Neural crest cell (in vitro differentiated cells): Measurements from ENCODE around the gene MSH3. TPM values are rescaled to one million over a fixed set of nuclear protein-coding genes. Genes with fewer than 3 reads are reported as not detected.

Source experiments
- DNase-seq: peaks from one replicate; pipeline ENCODE4 v3.0.0; 2021; ENCODE audit warnings: low read depth, mixed read lengths, low spot score
- H3K27ac Mint-ChIP-seq: one replicate; pipeline ENCODE4 v1.8.0; 2021; ENCODE audit warnings: mild to moderate bottlenecking, mixed read lengths; ENCODE audit not compliant: unreplicated experiment
- H3K27me3 Mint-ChIP-seq: 2 replicates; pipeline ENCODE4 v1.8.0; 2021; ENCODE audit warnings: low read depth, mild to moderate bottlenecking, mixed read lengths
- H3K36me3 Mint-ChIP-seq: 2 replicates; pipeline ENCODE4 v1.8.0; 2021; ENCODE audit warnings: low read depth, mild to moderate bottlenecking, mixed read lengths
- H3K4me1 Mint-ChIP-seq: 2 replicates; pipeline ENCODE4 v1.8.0; 2021; ENCODE audit warnings: mixed read lengths
- H3K4me3 Mint-ChIP-seq: one replicate; pipeline ENCODE4 v1.8.0; 2021; ENCODE audit warnings: mild to moderate bottlenecking, mixed read lengths
- H3K9me3 Mint-ChIP-seq: 2 replicates; pipeline ENCODE4 v1.8.0; 2021; ENCODE audit warnings: mixed read lengths
- CTCF ChIP-seq: fragments of 200-600 bp; sonication (generic); conservative IDR thresholded peaks from 2 replicates; pipeline ENCODE4 v1.5.0; 2021; ENCODE audit warnings: antibody characterized with exemption, mild to moderate bottlenecking
- total RNA-seq: library from RNA; stranded (reverse); gene quantifications from 2 replicates; pipeline ENCODE4 v1.2.1, GENCODE V29; 2021

Gene MSH3
- total RNA-seq, 1 donor from 2014 or later, result 17.9 TPM

GRCh38 chr5:80752427-80752826 lies 98.0 kb downstream of the MSH3 start:
- Mint-ChIP-seq H3K4me3 (no peak overlapping the region), H3K27me3 (no peaks in the 10 kb centered on the region), H3K36me3 (peaks cover 11% of the 10 kb centered on the region), H3K9me3 (no peaks in the 10 kb centered on the region), H3K27ac (no peak overlapping the region), H3K4me1 (peaks cover 36% of the 10 kb centered on the region)
- no peak for DNase-seq
- no peak for TF ChIP-seq CTCF

- Mint-ChIP-seq H3K4me3 (no peak overlapping the region), H3K9me3 (no peaks in the 10 kb centered on the region), H3K36me3 (peaks cover 11% of the 10 kb centered on the region), H3K27ac (no peak overlapping the region), H3K27me3 (no peaks in the 10 kb centered on the region), H3K4me1 (peaks cover 30% of the 10 kb centered on the region)
- TF ChIP-seq CTCF, result no peak
- DNase-seq, result no peak
Measured at GRCh38 chr5:80753712-80754111, 99.3 kb downstream of the MSH3 start.

GRCh38 chr5:80754900-80755299 lies 100.4 kb downstream of the MSH3 start:
- DNase-seq, result no peak
- peak overlapping the region; percentile 4 for H3K27ac Mint-ChIP-seq
- H3K4me1 Mint-ChIP-seq, result peaks cover 30% of the 10 kb centered on the region
- peaks cover 11% of the 10 kb centered on the region for H3K36me3 Mint-ChIP-seq
- TF ChIP-seq CTCF, result no peak
- no peak overlapping the region for H3K4me3 Mint-ChIP-seq
- H3K27me3 Mint-ChIP-seq, result no peaks in the 10 kb centered on the region
- no peaks in the 10 kb centered on the region for H3K9me3 Mint-ChIP-seq

- DNase-seq, result no peak
- Mint-ChIP-seq H3K36me3 (peaks cover 16% of the 10 kb centered on the region), H3K27me3 (no peaks in the 10 kb centered on the region), H3K4me3 (no peak overlapping the region), H3K27ac (peak overlapping the region; percentile 2), H3K4me1 (peaks cover 30% of the 10 kb centered on the region), H3K9me3 (no peaks in the 10 kb centered on the region)
- TF ChIP-seq CTCF, result no peak
Measured at GRCh38 chr5:80755626-80756025, 101.2 kb downstream of the MSH3 start.

- peaks cover 30% of the 10 kb centered on the region for H3K4me1 Mint-ChIP-seq
- H3K4me3 Mint-ChIP-seq, result no peak overlapping the region
- peaks cover 17% of the 10 kb centered on the region for H3K36me3 Mint-ChIP-seq
- DNase-seq, result no peak
- no peak for TF ChIP-seq CTCF
- no peaks in the 10 kb centered on the region for H3K9me3 Mint-ChIP-seq
- H3K27ac Mint-ChIP-seq, result no peak overlapping the region
- H3K27me3 Mint-ChIP-seq, result no peaks in the 10 kb centered on the region
Measured at GRCh38 chr5:80756292-80756691, 101.8 kb downstream of the MSH3 start.

- Mint-ChIP-seq H3K4me3 (no peak overlapping the region), H3K27ac (no peak overlapping the region), H3K36me3 (peaks cover 15% of the 10 kb centered on the region), H3K9me3 (no peaks in the 10 kb centered on the region), H3K27me3 (no peaks in the 10 kb centered on the region), H3K4me1 (peaks cover 30% of the 10 kb centered on the region)
- no peak for TF ChIP-seq CTCF
- no peak for DNase-seq
Measured at GRCh38 chr5:80757290-80757689, 102.8 kb downstream of the MSH3 start.
